ENCODE data around the gene PDE6A.

Gene PDE6A

DNA sequence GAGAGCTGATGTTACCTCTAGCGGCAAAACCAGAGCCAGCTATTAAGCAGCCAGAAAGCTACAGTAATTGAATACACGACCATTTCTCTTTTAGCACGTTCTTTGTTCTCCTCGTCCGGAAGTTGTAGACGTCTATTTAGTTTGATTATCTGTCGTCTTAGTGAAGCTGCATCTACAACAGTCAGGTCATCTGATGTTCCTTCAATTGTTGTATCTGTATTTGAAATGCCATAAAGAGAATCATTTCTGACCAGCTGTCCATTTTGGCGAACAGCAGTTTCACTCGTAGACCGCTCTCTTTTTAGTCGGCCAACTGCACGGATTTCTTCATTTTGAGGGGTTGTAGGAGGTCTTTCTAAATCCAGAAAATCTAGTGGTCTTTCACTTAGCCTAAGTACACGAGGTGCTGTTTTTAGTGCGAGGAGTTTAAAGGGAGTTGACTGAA is 12.6 kb downstream of the PDE6A start:
- intact Hi-C loops (cut with DNase I): no loop called here
- no peak for DNase-seq

- intact Hi-C loops (cut with DNase I): no loop called here
- DNase-seq: no peak
These were observed 13.6 kb downstream of the PDE6A start for GRCh38 chr5:149930749-149931574.

DNA sequence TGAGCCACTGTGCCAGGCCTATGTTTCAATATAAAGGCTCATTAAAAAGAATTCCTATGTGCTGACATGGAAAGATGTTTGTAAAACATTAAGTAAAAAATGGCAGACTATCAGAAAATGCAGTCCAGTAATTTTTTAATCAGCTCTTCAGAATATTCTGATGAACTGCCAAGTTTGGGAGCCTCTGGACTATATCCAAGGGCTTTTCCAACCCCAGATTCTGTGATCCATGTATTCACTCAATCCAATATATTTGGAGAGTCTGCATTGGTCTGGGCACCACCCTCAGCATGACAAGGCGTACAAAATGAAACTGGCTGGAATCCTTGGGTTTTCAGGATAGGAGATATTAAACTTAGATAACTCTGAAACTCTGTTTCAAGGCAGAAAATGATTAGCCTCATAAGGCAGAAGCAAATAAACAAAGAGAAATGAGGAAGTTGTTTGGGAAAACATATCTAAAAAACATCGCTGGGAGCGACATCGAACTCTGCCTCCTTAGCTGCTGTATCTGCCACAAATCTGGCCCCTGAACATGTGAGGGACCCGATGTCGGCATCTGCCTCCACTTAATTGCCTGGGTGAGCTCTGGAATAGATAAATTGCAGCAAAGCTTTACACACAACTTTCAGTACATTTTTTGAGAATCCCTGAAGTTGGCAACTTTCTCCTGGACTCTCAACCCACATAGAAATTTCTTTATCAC is 14.4 kb downstream of the PDE6A start:
- DNase-seq: no peak
- intact Hi-C loops (cut with DNase I): no loop called here

- DNase-seq: no peak
- intact Hi-C loops (cut with DNase I): no loop called here
These were observed 20.1 kb downstream of the PDE6A start for GRCh38 chr5:149924486-149924885.

GRCh38 chr5:149922950-149923349 is 21.6 kb downstream of the PDE6A start:
- no peak for DNase-seq
- intact Hi-C loops (cut with DNase I): no loop called here

DNA sequence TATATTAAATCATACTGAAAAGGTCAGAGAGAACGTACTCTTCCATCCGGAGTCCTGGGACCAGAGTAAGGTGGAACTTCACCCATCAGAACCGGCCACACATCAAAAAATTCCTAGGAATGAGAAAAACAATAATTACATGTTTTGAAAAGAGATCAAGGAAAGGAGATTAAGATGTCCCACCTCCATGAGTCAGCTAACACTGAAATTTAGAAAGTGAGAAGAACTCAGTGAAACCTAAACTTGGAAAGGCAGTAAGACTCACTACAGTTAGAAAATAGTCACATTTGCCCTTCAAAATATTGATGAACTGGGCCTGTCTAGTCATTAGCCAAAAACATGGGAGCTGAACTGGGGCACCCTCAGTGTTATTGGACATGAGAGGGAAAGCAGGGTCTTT is 23.0 kb downstream of the PDE6A start:
- intact Hi-C loops (cut with DNase I): no loop called here
- DNase-seq: no peak

DNA sequence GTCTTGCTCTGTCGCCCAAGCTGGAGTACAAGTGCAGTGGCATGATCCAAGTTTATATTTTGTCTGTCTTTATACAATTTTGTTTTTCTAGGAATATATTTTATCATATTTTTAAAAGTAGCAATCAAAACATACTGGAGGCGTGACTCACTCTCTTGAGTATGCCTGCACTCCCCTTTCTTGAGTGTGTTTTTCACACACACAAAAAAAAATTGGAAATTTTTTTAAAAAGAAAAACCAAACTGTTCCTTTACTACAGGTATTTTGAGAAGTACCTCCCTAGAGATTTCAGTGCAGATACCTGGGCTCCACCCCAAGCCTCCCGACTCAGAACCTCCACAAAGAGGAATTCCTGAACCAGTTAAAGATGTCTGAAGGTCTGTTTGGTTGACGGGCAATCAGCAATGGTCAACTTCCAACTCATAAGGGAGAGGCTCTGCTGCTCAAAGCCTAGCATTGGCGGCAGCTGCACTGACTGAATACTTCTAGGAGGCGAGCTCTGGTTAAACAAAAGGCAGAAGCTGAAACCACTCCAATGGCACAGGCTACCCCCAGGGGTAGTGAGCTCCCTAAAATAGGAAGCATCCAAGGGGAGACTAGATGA is 27.4 kb downstream of the PDE6A start:
- DNase-seq: no peak
- intact Hi-C loops (cut with DNase I): no loop called here

- no peak for DNase-seq
- intact Hi-C loops (cut with DNase I): no loop called here
These were observed 28.1 kb downstream of the PDE6A start for GRCh38 chr5:149916334-149917072.

GRCh38 chr5:149915392-149916260 is 29.0 kb downstream of the PDE6A start:
- intact Hi-C loops (cut with DNase I): no loop called here
- no peak for DNase-seq

- no peak for DNase-seq
- intact Hi-C loops (cut with DNase I): no loop called here
These were observed 30.9 kb downstream of the PDE6A start for GRCh38 chr5:149913436-149914419.

- DNase-seq: no peak
- intact Hi-C loops (cut with DNase I): no loop called here
These were observed 32.2 kb downstream of the PDE6A start for GRCh38 chr5:149912226-149912871.

- no peak for DNase-seq
- intact Hi-C loops (cut with DNase I): no loop called here
These were observed 33.6 kb downstream of the PDE6A start for GRCh38 chr5:149911031-149911430.

DNA sequence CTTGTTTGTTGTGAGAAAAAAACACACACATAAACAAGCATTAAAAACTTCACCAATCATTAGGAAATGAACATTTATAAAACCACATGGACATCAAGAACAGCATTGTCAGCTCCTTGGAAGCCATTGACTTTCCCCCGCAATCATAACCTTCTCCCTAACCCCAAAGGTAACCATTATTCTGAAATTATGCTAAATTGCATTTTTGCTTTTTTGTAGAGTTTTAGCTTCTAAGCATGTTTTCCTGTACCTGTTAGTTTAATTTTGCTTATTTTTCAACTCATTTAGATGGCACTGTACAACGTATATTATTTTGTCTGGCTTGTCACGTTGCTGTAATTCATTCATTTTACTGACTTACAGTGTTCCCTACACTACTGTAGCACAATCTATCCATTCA is 36.8 kb downstream of the PDE6A start:
- DNase-seq: no peak
- intact Hi-C loops (cut with DNase I): no loop called here

- intact Hi-C loops (cut with DNase I): no loop called here
- DNase-seq: no peak
These were observed 39.6 kb downstream of the PDE6A start for GRCh38 chr5:149904977-149905376.

DNA sequence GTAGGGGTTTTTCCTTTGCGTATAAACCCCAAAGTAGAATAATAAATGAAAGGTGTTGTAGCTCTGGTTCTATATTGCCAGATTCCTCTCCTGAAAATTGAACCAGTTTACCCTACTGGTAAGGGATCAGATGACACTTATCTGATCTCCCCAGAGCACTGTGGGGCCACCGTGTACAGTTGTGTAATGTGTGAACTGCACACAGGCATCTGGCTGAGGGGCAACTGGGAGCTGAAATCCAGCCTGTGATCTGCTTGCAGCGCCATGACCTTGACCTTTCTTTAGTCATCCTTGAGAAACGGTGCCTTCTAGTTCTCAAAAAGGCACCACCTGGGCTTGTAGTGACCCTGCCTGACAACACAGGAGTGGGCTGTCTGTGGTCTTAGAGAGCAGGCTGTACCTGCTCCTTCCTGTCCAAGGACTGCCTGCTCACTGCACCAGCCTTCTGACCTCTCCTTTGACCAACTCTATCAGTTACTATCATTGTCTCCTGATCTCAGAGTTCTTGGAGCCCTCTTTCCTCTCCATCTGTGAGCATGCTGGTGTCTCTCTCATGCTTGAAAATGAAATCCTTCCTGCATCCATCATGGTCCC is 40.2 kb downstream of the PDE6A start:
- no peak for DNase-seq
- intact Hi-C loops (cut with DNase I): no loop called here

DNA sequence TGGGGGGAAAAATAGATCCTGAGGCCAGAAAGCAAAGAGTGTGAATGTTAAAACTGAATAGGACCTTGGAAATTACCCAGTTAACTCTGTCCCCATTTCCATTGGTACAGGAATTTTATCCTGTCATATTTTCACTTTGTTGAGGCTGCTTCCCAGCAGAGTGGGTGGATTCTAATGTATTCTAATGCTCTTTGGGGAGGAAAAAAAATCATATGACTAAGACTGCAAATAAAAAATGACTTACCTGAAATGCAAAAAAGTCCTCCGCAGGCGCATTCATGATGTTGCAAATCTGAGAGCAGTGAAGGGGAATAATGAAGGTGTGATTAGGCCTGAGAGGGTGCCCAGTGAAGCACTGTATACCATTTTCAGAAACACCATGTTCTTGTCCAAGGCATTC is 41.2 kb downstream of the PDE6A start:
- no peak for DNase-seq
- intact Hi-C loops (cut with DNase I): no loop called here

GRCh38 chr5:149902177-149902576 is 42.4 kb downstream of the PDE6A start:
- intact Hi-C loops (cut with DNase I): no loop called here
- no peak for DNase-seq

DNA sequence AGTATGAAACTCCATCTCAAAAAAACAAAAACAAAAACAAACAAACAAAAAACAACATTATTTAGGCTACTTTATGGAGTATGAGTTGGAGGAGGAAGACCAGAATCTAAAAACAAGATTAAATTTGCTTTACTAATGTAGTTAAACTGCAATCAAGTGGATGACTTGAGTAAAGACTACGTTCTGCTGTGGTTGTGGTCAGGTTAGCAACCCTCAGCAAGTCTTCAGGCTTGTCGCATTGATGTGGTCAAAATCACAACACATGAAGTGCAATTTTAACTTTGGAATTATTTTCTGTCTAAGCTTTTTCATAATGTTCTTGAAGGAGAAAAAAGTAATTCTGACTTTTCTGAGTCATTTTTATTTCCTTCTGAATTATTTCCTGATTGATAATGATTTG is 43.1 kb downstream of the PDE6A start:
- intact Hi-C loops (cut with DNase I): no loop called here

More for the DNA sequence above, 43.1 kb downstream of the PDE6A start:
- DNase-seq: no peak

Measured in posterior cingulate gyrus (tissue), 11 donors.